NCI-H82 treated with DMSO at 0.1 percent for 48 hours (cell line): ENCODE measurements around the gene DAPK3.

ENCODE experiments used
- DNase-seq: peaks from one replicate; lab custom pipeline; 2025; ENCODE audit not compliant: unreplicated experiment; lab: John Stamatoyannopoulos, UW

Gene DAPK3

DNA sequence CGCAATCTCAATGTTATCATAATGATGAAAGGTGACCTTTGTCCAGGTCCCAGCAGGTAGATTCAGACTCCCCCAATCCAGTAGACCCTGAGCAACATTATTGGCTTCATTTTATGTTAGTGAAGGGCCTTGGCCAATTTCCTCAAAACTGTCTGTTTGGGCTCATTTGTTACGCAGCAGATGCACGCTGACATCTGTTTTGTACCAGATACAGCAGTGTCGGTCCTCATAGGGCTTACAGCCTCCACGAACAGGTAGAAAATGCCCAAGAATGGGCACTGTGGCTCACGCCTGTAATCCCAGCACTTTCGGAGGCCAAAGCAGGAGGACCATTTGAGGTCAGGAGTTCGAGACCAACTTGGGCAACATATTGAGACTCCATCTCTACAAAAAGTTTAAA, 51.1 kb downstream of the DAPK3 start:
- DNase-seq = no peak

DNA sequence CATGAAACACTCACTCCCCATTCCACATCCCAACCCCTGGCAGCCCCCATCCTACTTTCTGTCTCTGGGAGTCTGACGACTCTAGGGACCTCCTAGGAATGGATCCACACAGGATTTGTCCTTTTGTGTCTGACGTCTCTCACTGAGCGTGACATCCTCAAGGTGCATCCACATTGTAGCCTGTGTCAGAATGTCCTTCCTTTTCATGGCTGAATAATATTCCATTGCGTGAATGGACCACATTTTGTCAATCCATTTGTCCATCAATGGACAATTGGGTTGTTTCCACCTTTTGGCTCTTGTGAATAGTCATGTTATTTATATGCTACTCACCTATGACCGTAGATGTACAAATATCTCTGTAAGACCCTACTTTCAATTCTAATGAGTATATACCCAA, 54.9 kb downstream of the DAPK3 start:
- DNase-seq = no peak

DNA sequence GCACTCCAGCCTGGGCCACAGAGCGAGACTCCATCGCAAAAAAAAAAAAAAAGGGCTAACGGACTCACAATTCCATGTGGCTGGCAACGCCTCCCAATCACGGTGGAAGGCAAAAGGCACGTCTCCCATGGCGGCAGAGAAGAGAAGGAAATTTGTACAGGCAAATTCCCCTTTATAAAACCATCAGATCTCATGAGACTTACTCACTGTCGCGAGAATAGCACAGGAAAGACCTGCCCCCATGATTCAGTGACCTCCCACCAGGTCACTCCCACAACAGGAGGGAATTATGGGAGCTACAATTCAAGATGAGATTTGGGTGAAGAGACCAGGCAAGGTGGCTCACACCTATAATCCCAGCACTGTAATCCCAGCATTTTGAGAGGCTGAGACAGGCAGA, 56.7 kb downstream of the DAPK3 start:
- DNase-seq = no peak

DNA sequence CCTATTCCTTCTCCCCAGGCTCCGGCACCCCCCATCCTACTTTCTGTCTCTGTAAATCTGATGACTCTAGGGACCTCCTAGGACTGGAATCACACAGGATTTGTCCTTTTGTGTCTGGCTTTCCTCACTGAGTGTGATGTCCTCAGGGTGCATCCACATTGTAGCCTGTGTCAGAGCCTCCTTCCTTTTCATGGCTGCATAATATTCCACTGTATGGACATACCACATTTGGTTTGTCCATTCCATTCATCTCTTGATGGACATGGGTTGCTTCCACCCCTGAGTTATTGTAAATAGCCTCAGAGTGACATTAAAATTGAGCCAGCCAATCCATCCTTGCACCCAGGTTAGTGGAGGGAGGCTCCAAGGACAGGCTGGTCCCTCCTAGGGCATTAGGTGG, 60.8 kb downstream of the DAPK3 start:
- DNase-seq = no peak
